HG03342 (cell line): ENCODE results near the gene PER3.
"Not testable (repeated sequence)": the region's sequence is repeated elsewhere in the genome, so short reads cannot be mapped to it uniquely, and the experiment has no call there.

Source experiments
- ATAC-seq: cut with Tn5 transposase; IDR thresholded peaks from one replicate; pipeline ENCODE4 v1.9.1; 2021; ENCODE audit warnings: mild to moderate bottlenecking, moderate library complexity; ENCODE audit not compliant: unreplicated experiment

Gene PER3

DNA sequence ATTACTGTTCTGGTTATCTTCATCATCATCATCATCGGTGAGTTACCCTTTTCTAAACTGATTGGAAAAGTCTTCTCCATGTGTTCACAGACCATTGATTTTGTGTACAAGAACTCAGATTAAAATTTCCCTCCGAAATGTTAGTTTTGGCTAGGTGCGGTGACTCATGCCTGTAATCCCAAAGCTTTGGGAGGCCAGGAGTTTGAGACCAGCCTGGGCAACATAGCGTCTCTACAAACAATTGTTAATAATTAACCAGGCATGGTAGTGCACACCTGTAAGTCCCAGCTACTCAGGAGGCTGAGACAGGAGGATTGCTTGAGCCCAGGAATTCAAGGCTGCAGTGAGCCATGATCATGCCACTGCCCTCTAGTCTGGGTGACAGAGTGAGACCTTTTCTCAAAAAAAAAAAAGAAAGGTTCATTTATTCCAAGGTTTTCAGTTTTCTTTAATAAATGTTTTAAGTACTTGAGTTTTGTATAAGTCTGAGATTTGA lies 5.9 kb upstream of the PER3 start:
- no peak for ATAC-seq

- ATAC-seq: no peak
These were observed 3.1 kb upstream of the PER3 start for GRCh38 chr1:7780976-7781375.

DNA sequence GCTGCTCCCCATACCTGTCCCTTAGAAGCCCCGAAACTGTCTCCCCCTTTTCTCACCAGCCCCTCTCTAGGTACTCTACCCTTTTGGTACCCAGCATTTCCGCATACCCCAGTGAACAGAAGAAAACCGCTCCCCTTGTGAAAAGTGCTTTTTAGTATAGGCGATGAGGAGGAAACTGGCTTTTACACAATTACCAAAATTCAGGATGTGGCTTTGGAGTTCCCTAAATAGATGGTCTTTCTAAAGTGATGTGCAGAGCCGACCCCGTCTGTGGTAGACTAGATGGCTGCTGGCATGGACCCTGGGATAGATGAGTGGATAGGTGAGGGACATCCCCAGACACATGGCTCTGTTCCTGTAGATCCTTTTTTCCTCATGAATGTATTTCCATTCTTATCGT lies 2.6 kb upstream of the PER3 start:
- no peak for ATAC-seq

DNA sequence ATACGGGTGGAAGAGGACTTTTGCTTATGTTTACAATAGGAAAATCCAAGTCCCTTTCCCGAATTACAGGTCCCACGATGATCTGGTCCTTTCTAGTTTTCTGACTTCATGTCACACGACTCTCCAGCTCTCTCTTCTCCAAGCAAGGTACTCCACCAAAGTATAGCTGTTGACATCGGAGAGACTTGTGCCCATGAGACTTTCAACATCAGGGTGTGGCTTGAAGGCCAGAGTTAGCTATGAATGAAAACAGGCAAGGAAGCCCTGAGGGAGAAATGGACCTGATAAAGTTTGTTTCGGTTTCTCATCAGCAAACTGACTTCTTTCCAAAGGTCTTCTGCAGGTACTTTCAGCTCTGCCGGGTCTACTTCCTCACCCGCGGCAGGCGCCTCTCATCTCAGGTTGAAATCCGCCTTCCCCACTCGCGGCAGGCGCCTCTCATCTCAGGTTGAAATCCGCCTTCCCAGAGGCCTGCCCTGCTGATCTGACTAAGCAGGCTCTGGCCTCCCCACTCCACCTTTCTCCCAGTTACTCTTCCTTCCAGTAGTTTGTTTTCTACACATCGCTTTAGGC lies 2.1 kb upstream of the PER3 start:
- no peak for ATAC-seq

GRCh38 chr1:7783178-7783711 lies 846 bp upstream of the PER3 start:
- ATAC-seq: no peak

DNA sequence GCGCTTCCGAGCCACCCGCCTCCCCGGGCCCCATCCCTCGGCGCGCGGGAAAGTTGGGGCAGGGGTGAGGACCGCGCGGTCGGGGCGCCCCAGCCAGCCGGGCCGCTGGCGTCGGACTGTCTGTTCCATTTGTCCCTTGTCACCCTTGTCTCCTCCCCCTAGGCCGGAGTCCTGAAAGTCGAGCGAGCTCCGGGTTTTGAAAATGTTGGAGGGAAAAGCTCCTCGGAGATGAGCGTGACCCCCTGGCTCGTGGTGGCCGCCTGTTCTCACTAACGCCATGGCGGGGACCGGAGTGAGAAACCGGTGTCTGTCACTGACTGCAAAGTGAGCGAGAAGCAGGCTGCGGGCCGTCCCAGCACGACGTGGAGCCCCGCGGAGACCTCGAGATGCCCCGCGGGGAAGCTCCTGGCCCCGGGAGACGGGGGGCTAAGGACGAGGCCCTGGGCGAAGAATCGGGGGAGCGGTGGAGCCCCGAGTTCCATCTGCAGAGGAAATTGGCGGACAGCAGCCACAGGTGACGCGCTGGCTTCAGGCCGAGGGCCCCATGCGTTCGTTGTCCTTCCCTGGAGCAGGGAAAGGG lies 491 bp downstream of the PER3 start:
- ATAC-seq: no peak

DNA sequence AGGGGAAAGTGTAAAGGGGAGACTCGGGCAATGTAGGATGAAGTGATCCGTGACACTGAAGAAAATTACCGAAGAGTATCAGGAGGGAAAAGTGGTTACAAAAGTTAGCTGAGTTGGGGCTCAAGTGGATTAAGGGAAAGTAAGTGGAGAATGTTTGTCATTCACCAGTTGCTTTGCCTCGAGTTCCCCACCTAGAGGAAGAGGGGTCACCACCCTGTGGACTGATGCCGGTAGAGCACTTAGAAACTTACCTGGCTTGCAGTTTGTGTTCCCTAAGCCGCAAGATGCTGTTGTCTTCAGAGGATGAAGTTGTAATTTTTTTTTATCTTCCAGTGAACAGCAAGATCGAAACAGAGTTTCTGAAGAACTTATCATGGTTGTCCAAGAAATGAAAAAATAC lies 1.0 kb downstream of the PER3 start:
- ATAC-seq: no peak

DNA sequence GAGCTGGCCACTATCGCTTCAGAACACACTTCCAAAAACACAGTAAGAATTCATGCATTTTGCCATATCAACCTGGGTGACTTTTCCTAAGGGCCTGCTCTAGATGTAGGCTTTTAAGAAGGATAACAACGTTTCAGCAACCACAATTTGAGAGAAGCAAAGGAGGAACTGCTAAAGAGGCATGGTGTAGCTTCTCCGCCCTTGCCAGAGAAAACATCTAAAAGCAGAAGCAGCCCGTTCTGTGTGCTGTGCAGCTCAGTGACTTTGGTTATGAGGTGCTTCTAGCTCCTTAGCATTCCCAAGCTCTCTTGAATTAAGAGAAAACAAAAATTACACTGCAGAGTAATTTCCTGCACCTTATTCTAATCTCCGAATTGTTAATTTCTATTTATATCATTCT lies 2.7 kb downstream of the PER3 start:
- no peak for ATAC-seq

- no peak for ATAC-seq
These were observed 5.7 kb downstream of the PER3 start for GRCh38 chr1:7789828-7790227.

DNA sequence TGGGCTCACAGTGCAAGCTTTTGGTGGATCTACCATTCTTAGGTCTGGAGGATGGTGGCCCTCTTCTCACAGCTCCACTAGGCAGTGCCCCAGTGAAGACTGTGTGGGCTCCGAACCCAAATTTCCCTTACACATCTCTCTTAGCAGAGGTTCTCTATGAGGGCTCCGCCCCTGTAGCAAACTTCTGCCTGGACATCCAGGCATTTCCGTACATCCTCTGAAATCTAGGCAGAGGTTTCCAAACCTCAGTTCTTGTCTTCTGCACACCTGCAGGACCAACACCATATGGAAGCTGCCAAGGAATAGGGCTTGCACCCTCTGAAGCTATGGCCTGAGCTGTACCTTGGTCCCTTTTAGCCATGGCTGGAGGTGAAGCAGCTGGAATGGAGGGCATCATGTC lies 6.9 kb downstream of the PER3 start:
- not testable (repeated sequence) for ATAC-seq

GRCh38 chr1:7795406-7795805 lies 11.3 kb downstream of the PER3 start:
- no peak for ATAC-seq

GRCh38 chr1:7805460-7805859 lies 21.4 kb downstream of the PER3 start:
- no peak for ATAC-seq

GRCh38 chr1:7808253-7808844 lies 24.3 kb downstream of the PER3 start:
- no peak for ATAC-seq

- no peak for ATAC-seq
These were observed 25.7 kb downstream of the PER3 start for GRCh38 chr1:7809742-7810141.

GRCh38 chr1:7810395-7810794 lies 26.3 kb downstream of the PER3 start:
- no peak for ATAC-seq

DNA sequence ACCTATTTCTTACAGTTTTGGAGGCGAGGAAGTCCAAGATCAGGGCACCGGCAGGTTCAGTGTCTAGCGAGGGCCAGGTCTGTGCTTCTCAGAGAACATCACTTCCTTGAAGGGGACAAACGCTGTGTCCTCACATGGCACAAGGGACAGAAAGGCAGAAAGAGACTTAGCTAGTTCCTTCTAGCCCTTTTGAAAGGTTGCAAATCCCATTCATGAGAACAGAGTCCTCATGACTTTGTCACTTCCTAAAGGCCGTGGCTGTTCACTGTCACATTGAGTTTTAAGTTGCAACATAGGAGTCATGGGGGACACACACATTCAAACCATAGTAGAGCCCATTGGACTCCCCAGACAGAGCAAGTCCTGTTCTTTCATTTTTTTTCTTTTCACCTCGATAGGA lies 27.4 kb downstream of the PER3 start:
- ATAC-seq: no peak

DNA sequence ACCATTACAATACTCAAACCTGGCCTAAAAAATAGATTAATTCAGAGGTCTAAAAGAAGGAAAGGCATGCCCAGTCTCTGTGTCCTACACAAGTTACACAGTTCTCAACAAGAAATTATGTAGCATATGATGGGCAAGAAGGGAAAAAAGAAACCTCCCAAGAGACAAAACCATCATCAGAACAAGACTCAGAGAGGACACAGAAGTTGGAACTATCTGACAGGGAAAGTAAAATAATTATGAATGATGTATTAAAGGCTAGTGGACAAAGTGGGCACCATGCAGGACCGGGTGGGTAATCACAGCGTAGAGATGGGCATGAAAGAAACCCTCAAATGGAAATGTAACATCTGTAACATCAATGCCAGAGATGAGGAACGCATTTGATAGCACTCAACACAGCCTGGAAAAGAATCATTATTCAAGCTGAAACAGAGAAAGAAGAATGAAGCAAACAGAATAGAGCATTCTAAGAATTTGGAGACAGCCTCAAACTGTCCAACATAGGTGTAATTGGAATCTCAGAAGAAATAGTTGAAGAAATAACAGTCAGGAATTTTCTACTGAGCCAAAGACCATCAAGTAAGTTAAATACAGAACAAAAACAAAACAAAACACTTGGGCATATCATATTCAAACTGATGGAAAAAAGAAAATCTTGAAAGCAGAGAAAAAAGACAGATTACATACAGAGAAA lies 29.7 kb downstream of the PER3 start:
- no peak for ATAC-seq

DNA sequence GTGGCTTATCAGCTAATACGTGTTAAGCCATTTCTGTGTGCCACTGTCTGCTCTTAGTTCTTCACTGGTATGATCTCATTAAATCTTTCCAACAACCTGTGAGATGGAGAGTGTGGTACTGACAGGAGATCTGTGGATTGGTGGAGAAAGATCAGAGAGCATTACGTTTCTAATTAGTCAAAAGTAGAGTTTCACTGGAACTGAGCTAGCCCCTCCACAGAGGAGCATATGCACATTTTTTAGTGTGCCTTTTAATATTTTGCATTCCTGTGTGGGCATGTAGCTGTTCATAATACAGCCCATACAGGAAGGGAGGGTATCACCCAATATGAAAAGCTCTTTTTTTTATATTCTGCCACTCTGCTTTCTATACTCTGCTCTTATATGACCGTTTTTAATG lies 37.2 kb downstream of the PER3 start:
- ATAC-seq: no peak

DNA sequence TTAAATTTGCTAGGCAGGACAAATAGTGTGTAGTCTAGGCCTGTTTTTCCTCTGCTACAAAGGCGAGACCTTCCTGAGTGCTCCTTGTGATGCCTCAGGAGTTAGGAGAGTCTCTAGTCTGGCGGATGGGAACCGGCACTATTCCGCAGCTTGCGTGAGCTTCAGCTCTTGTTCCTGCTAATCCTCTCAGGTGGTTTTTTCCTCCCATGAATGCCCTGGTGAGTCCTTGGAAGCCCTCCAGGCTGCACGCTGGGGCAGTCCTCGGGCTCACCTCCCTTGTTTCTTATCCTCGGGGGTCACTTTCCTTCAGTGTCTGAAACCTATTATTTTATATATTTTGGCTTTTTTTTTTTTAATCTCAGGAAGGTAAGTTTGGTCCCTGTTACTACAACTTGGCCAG lies 40.6 kb downstream of the PER3 start:
- ATAC-seq: no peak

DNA sequence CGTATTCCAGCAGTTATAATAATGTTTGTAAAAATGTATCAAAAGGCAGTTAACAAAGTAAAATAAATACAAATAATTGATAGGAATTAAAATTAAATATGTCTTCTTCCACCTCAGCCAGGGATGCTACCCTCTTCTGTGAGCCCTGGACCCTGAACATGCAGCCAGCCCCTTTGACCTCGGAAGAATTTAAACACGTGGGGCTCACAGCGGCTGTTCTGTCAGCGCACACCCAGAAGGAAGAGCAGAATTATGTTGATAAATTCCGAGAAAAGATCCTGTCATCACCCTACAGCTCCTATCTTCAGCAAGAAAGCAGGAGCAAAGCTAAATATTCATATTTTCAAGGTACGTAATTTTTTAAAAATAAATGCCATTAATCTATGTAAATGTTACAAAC lies 42.3 kb downstream of the PER3 start:
- no peak for ATAC-seq

- no peak for ATAC-seq
These were observed 43.2 kb downstream of the PER3 start for GRCh38 chr1:7827126-7827955.
